Skin epidermis (tissue), 12 donors: ENCODE results near the gene STXBP6.
A peak's percentile ranks its signal among the peaks of the same experiment; 100 is the strongest.
"Not testable (repeated sequence)": the region's sequence is repeated elsewhere in the genome, so short reads cannot be mapped to it uniquely, and the experiment has no call there.

ENCODE experiments used
- H3K27ac ChIP-seq, 21 experiments: fragments of 200-600 bp; sonication (generic) in 11 of 21; one replicate each; pipeline ENCODE4 v1.5.0; 2020; ENCODE audit warnings: mild to moderate bottlenecking in 3 of 21, inconsistent platforms in 2 of 21, moderate library complexity in 2 of 21
- H3K4me3 ChIP-seq, 7 experiments: fragments of 200-600 bp; sonication (generic) in 2 of 7; one replicate each; pipeline ENCODE4 v1.5.0; 2020; ENCODE audit warnings: inconsistent platforms in 2 of 7, mild to moderate bottlenecking in 2 of 7, moderate library complexity in 1 of 7

STXBP6 gene

DNA sequence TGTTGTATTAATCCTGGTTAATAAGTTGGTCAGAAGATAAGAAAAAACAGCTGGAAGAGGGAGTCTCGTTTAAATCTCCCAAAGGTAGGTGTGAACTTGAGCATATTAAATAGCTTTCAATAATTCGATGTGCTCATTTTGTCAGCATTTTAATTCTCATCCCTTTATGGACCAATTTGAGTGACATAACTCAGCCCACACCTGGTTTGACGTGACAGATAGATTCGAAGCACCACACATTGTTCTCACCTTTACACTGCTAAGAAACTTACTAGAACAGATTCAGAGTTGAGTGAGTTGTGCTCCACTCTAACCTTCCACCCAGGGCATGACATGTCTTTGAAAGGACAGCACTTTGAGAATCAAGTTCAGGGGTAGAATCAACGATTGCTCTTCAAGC lies 254.5 kb downstream of the STXBP6 start:
- H3K27ac ChIP-seq, result no peak overlapping the region
- no peak overlapping the region for H3K4me3 ChIP-seq

DNA sequence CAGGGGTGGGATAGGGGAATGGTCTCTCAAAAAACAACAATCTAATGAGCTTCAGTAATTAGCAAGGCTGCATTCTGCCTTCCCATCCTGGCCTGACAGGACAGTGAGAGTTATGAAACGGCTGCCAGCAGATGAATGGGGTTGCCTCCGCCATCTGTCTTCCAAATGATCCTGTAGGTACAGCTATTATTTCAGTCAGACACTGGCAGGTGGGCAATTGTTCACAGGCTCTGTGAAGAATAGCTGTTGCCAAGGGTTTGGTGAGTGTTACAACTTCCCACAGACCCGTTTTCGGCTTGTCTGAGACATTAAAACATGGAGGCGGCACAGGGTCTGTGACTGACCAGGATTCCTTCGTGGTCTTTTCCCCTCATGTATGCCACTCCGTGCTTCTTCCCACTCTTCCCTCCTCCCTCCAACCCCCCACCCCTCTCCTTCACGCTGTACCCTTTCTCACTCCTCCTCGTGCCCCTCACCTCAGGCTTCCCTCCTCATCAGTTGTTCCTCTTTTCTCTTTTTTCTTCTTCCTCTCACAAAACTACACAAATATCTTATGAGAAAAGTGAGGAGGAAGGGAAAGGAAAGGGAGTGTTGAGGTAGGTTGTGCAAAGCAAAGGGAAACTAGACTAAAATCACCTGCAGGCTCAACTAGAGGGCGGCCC lies 255.2 kb downstream of the STXBP6 start:
- H3K27ac ChIP-seq, result no peak overlapping the region
- H3K4me3 ChIP-seq, result no peak overlapping the region

DNA sequence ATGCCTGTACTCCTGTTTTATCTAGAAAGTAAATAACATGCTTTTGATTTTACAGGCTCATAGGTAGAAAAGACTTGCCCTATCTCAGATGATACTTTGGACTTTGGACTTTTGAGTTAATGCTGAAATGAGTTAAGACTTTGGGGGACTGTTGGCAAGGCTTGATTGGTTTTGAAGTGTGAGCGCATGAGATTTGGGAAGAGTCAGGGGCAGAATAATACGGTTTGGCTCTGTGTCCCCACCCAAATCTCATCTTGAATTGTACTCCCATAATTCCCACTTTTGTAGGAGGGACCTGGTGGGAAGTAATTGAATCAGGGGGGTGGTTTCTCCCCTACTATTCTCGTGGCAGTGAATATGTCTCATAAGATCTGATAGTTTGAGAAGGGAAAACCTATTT lies 259.8 kb downstream of the STXBP6 start:
- no peak overlapping the region for H3K4me3 ChIP-seq
- no peak overlapping the region for H3K27ac ChIP-seq

DNA sequence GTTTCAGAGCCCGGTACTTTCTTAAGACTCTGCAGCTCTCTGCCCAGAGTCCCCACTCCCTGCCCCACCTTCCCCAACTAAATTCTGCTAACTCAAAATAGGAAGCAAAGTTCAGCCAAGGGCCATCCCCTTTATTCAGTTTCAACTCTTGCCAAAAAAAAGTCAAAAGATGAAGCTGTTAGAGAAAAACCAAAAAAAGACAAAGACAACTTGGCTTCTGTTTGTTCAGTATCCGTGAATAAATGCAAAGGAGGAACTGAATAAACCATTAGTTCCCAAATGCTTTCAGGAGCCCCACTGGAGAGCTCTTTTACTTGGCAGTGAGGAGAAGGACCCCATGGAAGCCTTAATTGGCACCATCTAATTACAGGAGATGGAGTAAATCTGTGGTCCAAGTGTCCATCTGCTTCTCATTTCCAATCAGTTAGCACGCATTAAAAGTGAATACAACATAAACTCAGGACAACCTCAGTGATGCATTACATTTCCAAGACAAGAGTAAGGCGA lies 260.5 kb downstream of the STXBP6 start:
- H3K4me3 ChIP-seq, result no peak overlapping the region
- H3K27ac ChIP-seq, result no peak overlapping the region

DNA sequence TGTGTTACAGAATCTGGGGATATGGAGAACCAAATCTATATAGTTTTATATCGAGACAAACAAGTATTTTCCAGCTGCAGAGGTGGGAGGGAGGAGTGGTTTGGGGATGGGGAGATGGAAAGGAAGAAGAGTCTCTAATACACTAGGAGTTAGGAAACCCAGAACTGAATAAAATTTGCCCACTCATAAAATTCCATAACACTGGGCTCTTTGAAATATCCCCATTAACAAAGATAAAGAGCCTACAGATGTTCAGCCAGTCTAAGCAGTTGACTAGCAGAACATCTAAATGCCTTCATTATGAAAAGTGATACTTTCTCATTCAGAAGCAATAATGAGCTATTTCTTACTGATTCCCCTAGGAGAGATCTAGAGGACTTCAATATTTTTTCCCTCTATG lies 264.2 kb downstream of the STXBP6 start:
- Histone ChIP-seq H3K4me3 (no peak overlapping the region), H3K27ac (no peak overlapping the region)

DNA sequence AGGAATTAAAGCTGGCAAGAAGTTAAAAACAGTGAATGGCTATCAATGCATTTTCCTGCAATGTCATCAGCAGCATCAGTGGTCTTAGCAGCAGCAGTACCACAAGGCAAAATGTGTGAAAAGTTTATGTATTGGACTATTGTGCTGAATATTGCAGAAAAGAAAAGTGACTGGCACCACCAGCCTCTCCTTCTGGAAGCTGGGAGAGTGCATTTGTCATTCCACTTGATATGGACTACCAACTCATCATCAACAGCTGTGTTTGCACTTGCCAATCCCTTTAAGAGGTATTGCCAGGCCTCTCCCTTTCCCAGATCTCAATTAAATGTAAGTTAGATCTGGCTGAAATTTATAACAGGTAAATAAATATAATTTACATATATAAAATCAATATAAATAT lies 265.0 kb downstream of the STXBP6 start:
- Histone ChIP-seq H3K4me3 (no peak overlapping the region), H3K27ac (no peak overlapping the region)

DNA sequence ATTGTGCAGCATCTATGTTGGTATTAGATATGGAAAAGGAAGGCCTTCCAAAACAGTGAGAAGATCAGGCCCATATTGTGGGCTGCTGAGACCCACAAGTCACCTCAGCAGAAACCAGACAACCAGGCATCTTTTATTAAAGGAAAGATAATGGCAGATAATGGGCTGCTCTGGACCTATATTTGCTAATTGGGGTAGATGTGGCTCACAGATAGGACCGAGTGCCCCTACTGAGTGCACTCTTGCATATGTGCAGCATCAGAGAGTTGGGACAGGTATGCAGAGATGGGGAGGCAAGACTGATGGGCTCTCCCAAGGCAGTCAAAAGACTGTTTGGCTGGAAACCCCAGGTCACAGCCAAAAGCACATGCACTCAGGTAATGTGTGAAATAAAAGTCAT lies 266.2 kb downstream of the STXBP6 start:
- H3K27ac ChIP-seq, result no peak overlapping the region
- H3K4me3 ChIP-seq, result no peak overlapping the region

DNA sequence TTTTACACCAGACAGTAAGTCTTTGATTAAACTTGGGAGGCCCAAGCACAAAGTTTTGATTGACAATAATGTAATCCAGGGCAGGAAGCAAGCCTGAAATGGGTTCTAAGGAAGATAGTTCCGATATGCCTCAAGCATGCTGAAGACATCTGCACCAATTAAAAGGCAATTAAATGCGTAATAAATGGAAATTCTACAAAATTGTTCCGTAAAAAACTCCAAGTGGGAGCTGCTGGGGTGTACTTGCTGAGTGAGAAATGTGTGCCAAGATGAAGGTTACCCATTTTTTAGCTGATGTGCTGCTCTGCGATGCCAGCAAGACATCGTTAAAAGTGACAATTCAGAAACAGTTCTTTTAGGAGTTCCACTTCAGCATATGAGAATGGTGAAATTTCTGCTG lies 269.7 kb downstream of the STXBP6 start:
- no peak overlapping the region for H3K4me3 ChIP-seq
- H3K27ac ChIP-seq, result no peak overlapping the region

DNA sequence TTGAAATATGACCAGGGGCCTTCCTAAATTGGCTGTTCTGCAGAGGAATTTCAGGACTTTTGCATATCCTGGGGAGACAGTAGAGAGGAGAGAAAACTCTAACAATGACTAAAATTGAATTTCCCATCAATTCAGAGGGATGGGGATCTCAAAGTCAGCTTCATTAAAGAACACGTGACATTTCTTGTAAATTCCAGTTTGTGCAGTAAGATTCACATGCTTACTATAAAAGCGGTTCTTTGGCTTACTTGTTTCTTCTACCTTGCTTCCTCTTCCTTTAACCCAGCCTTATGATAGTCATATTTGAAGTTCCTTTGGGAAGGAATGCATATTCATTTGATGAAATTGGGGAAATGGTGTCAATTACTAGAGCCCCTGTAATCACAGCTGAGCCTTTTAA lies 272.3 kb downstream of the STXBP6 start:
- no peak overlapping the region for H3K4me3 ChIP-seq
- H3K27ac ChIP-seq, result no peak overlapping the region

DNA sequence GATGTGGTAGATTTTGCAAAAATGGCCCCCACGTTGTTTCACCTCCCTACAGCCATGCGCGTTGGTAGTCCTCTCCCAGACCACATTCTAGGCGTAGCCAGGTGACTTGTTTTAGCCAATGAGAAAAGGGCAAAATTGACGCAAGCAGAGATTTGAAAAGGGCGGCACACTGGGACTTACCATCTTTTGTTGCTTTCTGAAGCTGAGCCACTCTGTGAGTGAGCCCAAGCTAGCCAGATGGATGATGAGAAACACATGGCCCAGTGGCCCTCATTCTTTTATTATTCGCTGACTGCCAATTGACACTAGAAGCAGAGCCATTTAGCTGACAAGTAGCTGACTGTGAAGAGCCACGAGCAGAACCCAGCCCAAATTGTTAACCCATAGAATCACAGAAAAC lies 274.0 kb downstream of the STXBP6 start:
- no peak overlapping the region for H3K27ac ChIP-seq
- no peak overlapping the region for H3K4me3 ChIP-seq

DNA sequence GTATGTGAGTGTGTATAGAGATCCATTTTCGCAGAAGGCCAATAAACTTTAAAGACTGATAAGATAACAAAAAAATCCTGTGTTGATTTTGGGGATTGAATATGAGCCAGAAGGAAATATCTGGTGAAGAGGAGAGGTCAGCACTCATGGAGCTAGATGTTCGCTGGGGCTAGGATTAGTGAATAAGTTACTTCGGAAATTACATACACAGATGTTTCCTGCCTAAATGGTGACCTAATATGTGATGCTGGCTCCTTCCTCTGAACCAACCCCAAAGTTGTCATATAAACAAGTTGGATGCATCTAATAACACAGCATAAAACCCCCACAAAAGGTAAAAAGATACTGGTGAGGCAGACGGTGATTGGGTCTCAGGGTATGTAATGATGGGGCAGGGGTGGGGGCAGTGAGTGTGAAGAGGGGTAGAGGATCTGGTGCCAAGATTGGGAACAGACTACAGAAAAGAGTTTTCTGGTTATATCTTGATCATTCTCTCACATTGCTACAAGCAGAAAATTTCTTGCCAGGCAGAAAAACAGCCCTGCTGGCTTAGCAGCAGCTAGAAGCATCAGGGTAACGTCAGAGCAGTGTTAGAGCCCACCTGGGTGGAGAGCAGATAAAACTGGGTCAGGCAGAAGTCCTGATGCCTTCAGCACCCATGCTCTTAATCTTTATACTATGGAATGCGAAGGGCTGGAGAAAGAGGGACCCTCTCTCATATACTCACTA lies 275.6 kb downstream of the STXBP6 start:
- H3K27ac ChIP-seq, result peak overlapping the region in 1 of 21 experiments; percentile 54
- no peak overlapping the region for H3K4me3 ChIP-seq

DNA sequence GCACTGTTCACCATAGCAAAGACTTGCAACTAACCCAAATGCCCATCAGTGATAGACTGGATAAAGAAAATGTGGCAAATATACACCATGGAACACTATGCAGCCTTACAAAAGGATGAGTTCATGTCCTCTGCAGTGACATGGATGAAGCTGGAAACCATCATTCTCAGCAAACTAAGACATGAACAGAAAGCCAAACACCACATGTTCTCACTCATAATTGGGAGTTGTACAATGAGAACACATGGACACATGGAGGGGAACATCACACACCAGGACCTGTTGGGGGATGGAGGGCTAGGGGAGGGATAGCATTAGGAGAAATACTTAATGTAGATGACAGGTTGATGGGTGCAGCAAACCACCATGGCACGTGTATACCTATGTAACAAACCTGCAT lies 276.4 kb downstream of the STXBP6 start:
- not testable (repeated sequence) for H3K4me3 ChIP-seq, H3K27ac ChIP-seq

DNA sequence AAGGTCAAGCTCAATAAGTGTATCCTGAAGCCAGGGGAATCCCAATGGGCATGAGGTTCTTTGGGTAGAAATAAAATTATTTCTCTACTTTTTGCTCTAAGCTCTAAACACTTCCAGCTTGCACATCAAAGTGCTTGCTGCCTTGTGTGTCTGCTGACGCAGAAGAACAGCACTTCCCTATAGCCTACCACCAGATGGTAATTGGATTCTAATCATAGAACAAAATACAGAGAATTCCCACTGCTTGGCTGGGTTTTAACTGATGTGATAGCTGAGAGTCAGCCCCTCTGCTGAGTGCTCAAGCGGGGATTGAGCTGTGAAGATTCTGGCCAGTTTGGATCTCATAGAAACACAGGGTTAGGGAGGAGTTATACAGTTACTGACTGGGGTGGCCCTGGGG lies 283.5 kb downstream of the STXBP6 start:
- H3K4me3 ChIP-seq, result no peak overlapping the region
- H3K27ac ChIP-seq, result no peak overlapping the region

DNA sequence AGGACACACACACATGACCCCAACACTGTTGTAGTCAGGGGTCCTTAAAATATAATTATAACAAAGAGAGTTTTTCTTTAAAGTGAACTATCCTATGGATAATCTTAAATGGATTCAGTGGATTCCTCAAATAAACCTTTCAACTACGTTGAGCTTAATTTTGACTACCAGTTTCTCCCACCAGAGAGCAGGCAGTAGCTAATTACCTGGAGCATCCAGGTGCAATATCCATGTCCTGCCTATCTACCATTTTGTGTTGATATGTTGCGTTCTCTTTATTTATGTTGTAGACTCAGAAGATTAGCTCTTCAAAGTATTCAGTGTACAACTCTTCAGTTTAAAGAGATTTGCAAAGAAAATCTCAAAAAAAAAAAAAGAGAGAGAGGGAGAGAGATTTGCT lies 288.8 kb downstream of the STXBP6 start:
- H3K27ac ChIP-seq, result no peak overlapping the region
- H3K4me3 ChIP-seq, result no peak overlapping the region
